GM12878 (cell line): ENCODE data around the gene GNG13. TPM values are rescaled to one million over a fixed set of nuclear protein-coding genes. Genes with fewer than 3 reads are reported as not detected.

ENCODE experiments used
- ATAC-seq: fragments of 200-7000 bp; cut with Tn5 transposase; 3 replicates; pipeline ENCODE4 v1.9.1; 2020; ENCODE audit warnings: mild to moderate bottlenecking, moderate library complexity
- BruUV-seq: library from RNA; stranded (reverse); fragments of 400-500 nt; replicated peaks from 2 replicates; lab custom pipeline; 2021; lab: Mats Ljungman, UMichigan
- CTCF ChIA-PET: fragments of 300-600 bp; sonication (Branson Sonifier 250); formaldehyde crosslinking; extraction: SDS; loops from one replicate; lab custom pipeline; 2021; ENCODE audit warnings: inconsistent platforms; lab: Yijun Ruan, JAX
- POLR2A ChIA-PET: fragments of 350-600 bp; formaldehyde crosslinking; extraction: SDS; loops from one replicate; lab custom pipeline; 2021; ENCODE audit warnings: inconsistent platforms; lab: Charles Lee
- RAD21 ChIA-PET: fragments of 300-600 bp; sonication (Branson Sonifier 250); formaldehyde crosslinking; loops from one replicate; lab custom pipeline; 2023; ENCODE audit warnings: antibody characterized with exemption; ENCODE audit not compliant: unreplicated experiment; lab: Charles Lee
- SMC1A ChIA-PET: fragments of 300-600 bp; sonication (Branson Sonifier 250); formaldehyde crosslinking; loops from one replicate; lab custom pipeline; 2023; ENCODE audit not compliant: unreplicated experiment, uncharacterized antibody; lab: Charles Lee
- DNase-seq: peaks from one replicate; pipeline ENCODE4 v3.0.0-alpha.2; 2011; ENCODE audit warnings: low read depth, low spot score
- FAIRE-seq: peaks from 3 replicates; lab custom pipeline; 2011; peaks lifted over from hg19 to GRCh38; lab: Jason Lieb, UNC
- H2AFZ ChIP-seq: 2 replicates; pipeline ENCODE4 v1.6.0; 2011; ENCODE audit warnings: low read depth, low read length, control low read depth; ENCODE audit not compliant: control insufficient read depth
- H3K27ac ChIP-seq: 2 replicates; pipeline ENCODE4 v1.5.1; 2011; ENCODE audit warnings: control low read depth; ENCODE audit not compliant: control insufficient read depth, insufficient read depth
- H3K27me3 ChIP-seq, 2 experiments: replicated peaks in 1 of 2; 2 replicates each; pipeline versions ENCODE4 v1.6.0 to v1.6.1; 2011; ENCODE audit warnings: low read length in 1 of 2; ENCODE audit not compliant: control insufficient read depth in 2 of 2, insufficient read depth in 2 of 2
- H3K36me3 ChIP-seq, 2 experiments: 2 replicates each; pipeline ENCODE4 v1.5.1; 2011; ENCODE audit warnings: low read length in 1 of 2; ENCODE audit not compliant: control insufficient read depth in 2 of 2, insufficient read depth in 2 of 2
- H3K4me1 ChIP-seq: 2 replicates; pipeline ENCODE4 v1.6.1; 2011; ENCODE audit warnings: mild to moderate bottlenecking, low read length, moderate library complexity, mixed read lengths; ENCODE audit not compliant: control insufficient read depth, insufficient read depth
- H3K4me2 ChIP-seq: 2 replicates; pipeline ENCODE4 v1.6.0; 2011; ENCODE audit warnings: control low read depth; ENCODE audit not compliant: control insufficient read depth, insufficient read depth
- H3K4me3 ChIP-seq: fragments of 200-600 bp; sonication (generic); 2 replicates; pipeline ENCODE4 v1.5.1; 2016
- H3K79me2 ChIP-seq: 2 replicates; pipeline ENCODE4 v1.6.0; 2011; ENCODE audit warnings: low read length; ENCODE audit not compliant: control insufficient read depth, insufficient read depth
- H3K9ac ChIP-seq: 2 replicates; pipeline ENCODE4 v1.8.0; 2011; ENCODE audit warnings: low read length, control low read depth, mixed read lengths; ENCODE audit not compliant: control insufficient read depth, insufficient read depth
- H3K9me3 ChIP-seq: replicated peaks from 3 replicates; pipeline ENCODE4 v1.5.1; 2011; ENCODE audit warnings: mild to moderate bottlenecking, low read length; ENCODE audit not compliant: control insufficient read depth, insufficient read depth
- H4K20me1 ChIP-seq: 2 replicates; pipeline ENCODE4 v1.6.0; 2011; ENCODE audit not compliant: control insufficient read depth, insufficient read depth
- HDGF ChIP-seq: fragments of 450-650 bp; IDR thresholded peaks from 2 replicates; pipeline ENCODE4 v1.6.1; 2016; ENCODE audit warnings: antibody characterized with exemption
- POLR2A ChIP-seq: IDR thresholded peaks from 2 replicates; pipeline ENCODE4 v1.6.1; 2011; ENCODE audit warnings: low read depth, mild to moderate bottlenecking, low read length
- POLR2AphosphoS2 ChIP-seq: IDR thresholded peaks from 2 replicates; pipeline ENCODE4 v1.6.1; 2011; ENCODE audit warnings: low read depth, mild to moderate bottlenecking, low read length, improper control_type of control experiment, moderate library complexity
- ZNF687 ChIP-seq: fragments of 450-650 bp; IDR thresholded peaks from 2 replicates; pipeline ENCODE4 v1.6.1; 2017; ENCODE audit warnings: mild to moderate bottlenecking, moderate library complexity
- WGBS: methylation state at CpG from one replicate; pipeline ENCODE4 v1.1.6; 2016; ENCODE audit warnings: low lambda C conversion rate; ENCODE audit not compliant: insufficient replicate concordance, insufficient coverage; ENCODE audit errors: missing lambda C conversion rate; 5-methylcytosine and 5-hydroxymethylcytosine counted together
- in situ Hi-C: fragments of 300-500 bp; cut with MboI; formaldehyde crosslinking; loops from 9 replicates; pipeline ENCODE4 v1.14.3; 2018; ENCODE audit warnings: mixed read lengths
- intact Hi-C: fragments of 100-400 bp; cut with micrococcal nuclease; formaldehyde crosslinking; loops from one replicate; pipeline ENCODE4 v1.14.2; 2022; ENCODE audit not compliant: unreplicated experiment
- polyA plus RNA-seq, 11 experiments: library from polyadenylated mRNA; depleted of rRNA in 4 of 11; unstranded in 6 of 11; stranded (reverse) in 5 of 11; fragments of >200 nt; fragmentation: Nextera tagmentation in 4 of 11; fragmentation: Illumina TruSeq in 1 of 11; extraction: Ambion mirVana in 4 of 11; extraction: Trizol in 1 of 11; gene quantifications; 1 replicate in 1 of 11; 2 replicates in 10 of 11; pipeline versions ENCODE4 v1.2.1 to v1.2.3, GENCODE V29; 2011 to 2016; ENCODE audit warnings: inconsistent platforms in 2 of 11, missing spikeins in 2 of 11, low read depth in 1 of 11
- total RNA-seq, 4 experiments: library from RNA; depleted of rRNA in 3 of 4; stranded (reverse); fragments of >200 nt in 3 of 4; fragmentation: Illumina TruSeq in 1 of 4; extraction: Trizol in 1 of 4; gene quantifications; 2 replicates each; pipeline versions ENCODE4 v1.2.1 to v1.2.3, GENCODE V29; 2013 to 2021

Gene GNG13
- total and polyA plus RNA-seq, 10 of the 15 experiments (the other 5 are each of a cell fraction or from before 2014, with no cell fraction given): not detected

- Histone ChIP-seq H3K27ac (no peak overlapping the region), H3K79me2 (peaks cover 13% of the 10 kb centered on the region), H3K4me3 (no peak overlapping the region), H3K9ac (no peak overlapping the region), H3K4me1 (peaks cover 4% of the 10 kb centered on the region; the same call in 1 of the 2 replicates), H4K20me1 (no peaks in the 10 kb centered on the region), H3K36me3 (peaks cover 0 to 5% of the 10 kb centered on the region in 2 experiments; a peak in 2 of 4 replicates), H2AFZ (no peak overlapping the region), H3K27me3 (no peaks in the 10 kb centered on the region), H3K4me2 (no peak overlapping the region), H3K9me3 (no peaks in the 10 kb centered on the region)
- POLR2A ChIA-PET: interaction anchor here (0.6 kb wide), 1 partner anchor 541 kb away, joined by 3 read pairs; no protein-coding TSS in a partner anchor
- CTCF ChIA-PET: interaction anchor here (0.9 to 5.2 kb wide), 2 partner anchors 71 kb away, joined by 4 to 32 read pairs; no protein-coding TSS in a partner anchor
- ATAC-seq: no peak
- in situ Hi-C loops (no loop called here), intact Hi-C loops (no loop called here)
- SMC1A ChIA-PET: interaction anchor here (2.5 kb wide), 1 partner anchor 71 kb away, joined by 12 read pairs; no protein-coding TSS in a partner anchor
- RAD21 ChIA-PET: no interaction called here
- no peak for DNase-seq
- BruUV-seq: no TSS peak
- WGBS: 66% methylated on average over 14 of the region's 17 CpGs
- 0 out of 2 replicates have a peak, but pooled peaks have one; percentile 30 for TF ChIP-seq POLR2AphosphoS2
- TF ChIP-seq HDGF: no peak
- TF ChIP-seq POLR2A: peak; percentile 5
- no peak for TF ChIP-seq ZNF687
- TF ChIP-seq, all 136 proteins: peak for 2
- no peak for FAIRE-seq
These were observed 17.0 kb downstream of the GNG13 start for GRCh38 chr16:783404-784161.
